ENCODE measurements around the gene SPART.
"Not testable (repeated sequence)": the region's sequence is repeated elsewhere in the genome, so short reads cannot be mapped to it uniquely, and the experiment has no call there.

The SPART gene

GRCh38 chr13:36313047-36313969 is 32.9 kb downstream of the SPART start:
- DNase-seq: no peak

- DNase-seq: no peak
Observed at GRCh38 chr13:36310417-36311108, 35.6 kb downstream of the SPART start.

GRCh38 chr13:36302289-36302688 is 43.9 kb downstream of the SPART start:
- no peak for DNase-seq

- DNase-seq: not testable (repeated sequence)
Observed at GRCh38 chr13:36299469-36299868, 46.7 kb downstream of the SPART start.

GRCh38 chr13:36298535-36299068 is 47.6 kb downstream of the SPART start:
- no peak for DNase-seq

GRCh38 chr13:36297366-36298338 is 48.5 kb downstream of the SPART start, which contains the start of gene CCDC169:
Gene CCDC169, minus strand, starts transcription at chr13:36297814. Its CDS starts 95 bp downstream, at chr13:36297719.
- peak; percentile 66 for DNase-seq

GRCh38 chr13:36294096-36294495 is 52.1 kb downstream of the SPART start:
- DNase-seq: no peak

GRCh38 chr13:36293497-36293896 is 52.7 kb downstream of the SPART start:
- DNase-seq: no peak

GRCh38 chr13:36288794-36289391 is 57.3 kb downstream of the SPART start:
- DNase-seq: no peak

- no peak for DNase-seq
Observed at GRCh38 chr13:36286006-36286405, 60.2 kb downstream of the SPART start.

GRCh38 chr13:36282821-36283432 is 63.3 kb downstream of the SPART start:
- DNase-seq: peak; percentile 18

GRCh38 chr13:36275190-36276002 is 70.8 kb downstream of the SPART start:
- DNase-seq: peak; percentile 14

GRCh38 chr13:36273431-36273830 is 72.8 kb downstream of the SPART start:
- no peak for DNase-seq

- DNase-seq: no peak
Observed at GRCh38 chr13:36261976-36262375, 84.2 kb downstream of the SPART start.

- DNase-seq: no peak
Observed at GRCh38 chr13:36261011-36261410, 85.2 kb downstream of the SPART start.

GRCh38 chr13:36259361-36260137 is 86.6 kb downstream of the SPART start:
- DNase-seq: no peak

GRCh38 chr13:36258831-36259230 is 87.4 kb downstream of the SPART start:
- no peak for DNase-seq
